Peyer's patch (tissue), 4 donors: ENCODE results near the gene MAP2K5.

Source experiments
- CTCF ChIP-seq, 6 experiments: fragments of 450-650 bp in 4 of 6; fragments of 200-600 bp in 2 of 6; sonication (generic) in 1 of 6; IDR thresholded peaks; one replicate each; pipeline ENCODE4 v1.5.1; 2017 to 2019; ENCODE audit warnings: antibody characterized with exemption in 6 of 6, mild to moderate bottlenecking in 3 of 6, moderate library complexity in 1 of 6
- POLR2A ChIP-seq, 2 donors: fragments of 450-650 bp; IDR thresholded peaks; one replicate each; pipeline ENCODE4 v1.5.1; 2017; ENCODE audit warnings: antibody characterized with exemption in 2 of 2, mild to moderate bottlenecking in 2 of 2, moderate library complexity in 2 of 2

DNA sequence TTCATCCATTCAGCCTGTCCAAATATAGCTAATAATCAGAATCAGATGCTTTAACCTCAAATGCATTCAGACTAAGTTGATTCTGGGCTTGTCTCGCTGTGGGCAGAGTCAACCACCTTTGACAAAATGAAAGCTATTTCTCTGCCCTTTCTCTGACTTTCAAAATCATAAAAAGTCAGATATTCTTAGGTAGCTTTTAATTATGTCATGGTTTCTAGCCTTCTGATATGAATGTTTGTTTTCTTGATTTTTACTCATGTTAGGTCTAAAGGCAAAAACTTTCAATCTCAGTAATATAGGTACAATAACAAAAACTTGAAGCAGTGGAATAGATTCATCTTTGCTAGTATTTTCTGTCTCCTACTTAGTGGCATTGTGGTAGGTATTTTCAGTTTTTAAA lies 46.9 kb upstream of the MAP2K5 start:
- no peak for TF ChIP-seq CTCF (IDR thresholded peaks at IDR 0.05)
- no peak for TF ChIP-seq POLR2A (IDR thresholded peaks at IDR 0.05)
